HEK293 (cell line): ENCODE results near the gene IFRD2.

ENCODE experiments used
- BCL11A ChIP-seq: fragments of 450-650 bp; formaldehyde crosslinking; IDR thresholded peaks from 2 replicates; pipeline ENCODE4 v1.5.1; 2016; ENCODE audit warnings: low read depth, missing biosample characterization, missing genetic modification characterization
- CTCF ChIP-seq: fragments of 450-650 bp; formaldehyde crosslinking; IDR thresholded peaks from 2 replicates; pipeline ENCODE4 v1.5.1; 2016; ENCODE audit warnings: missing biosample characterization, missing genetic modification characterization
- GLI4 ChIP-seq: fragments of 450-650 bp; formaldehyde crosslinking; IDR thresholded peaks from 2 replicates; pipeline ENCODE4 v1.5.1; 2016; ENCODE audit warnings: missing biosample characterization, missing genetic modification characterization
- HOXA7 ChIP-seq: sonication (generic); formaldehyde crosslinking; IDR thresholded peaks from 2 replicates; pipeline ENCODE4 v1.8.1; 2022; ENCODE audit warnings: missing genetic modification reagents, borderline replicate concordance
- YY1 ChIP-seq: fragments of 450-650 bp; formaldehyde crosslinking; IDR thresholded peaks from 2 replicates; pipeline ENCODE4 v1.5.1; 2018; ENCODE audit warnings: missing biosample characterization, missing genetic modification characterization
- ZBTB10 ChIP-seq: fragments of 450-650 bp; formaldehyde crosslinking; IDR thresholded peaks from 2 replicates; pipeline ENCODE4 v1.5.1; 2016; ENCODE audit warnings: missing biosample characterization, missing genetic modification characterization
- ZBTB49 ChIP-seq: fragments of 450-650 bp; formaldehyde crosslinking; IDR thresholded peaks from 2 replicates; pipeline ENCODE4 v1.5.1; 2016; ENCODE audit warnings: missing biosample characterization, missing genetic modification characterization, low read depth
- ZNF510 ChIP-seq: fragments of 450-650 bp; formaldehyde crosslinking; IDR thresholded peaks from 2 replicates; pipeline ENCODE4 v1.5.1; 2018; ENCODE audit warnings: mild to moderate bottlenecking, missing genetic modification characterization, missing biosample characterization; ENCODE audit not compliant: insufficient replicate concordance
- ZNF529 ChIP-seq: fragments of 450-650 bp; formaldehyde crosslinking; IDR thresholded peaks from 2 replicates; pipeline ENCODE4 v1.5.1; 2017; ENCODE audit warnings: missing genetic modification characterization, missing biosample characterization; ENCODE audit not compliant: insufficient replicate concordance
- ZNF639 ChIP-seq: fragments of 450-650 bp; formaldehyde crosslinking; IDR thresholded peaks from 2 replicates; pipeline ENCODE4 v1.5.1; 2016; ENCODE audit warnings: missing biosample characterization, missing genetic modification characterization
- TF ChIP-seq, protein P1 (sequence below): fragments of 450-650 bp; formaldehyde crosslinking; IDR thresholded peaks from 2 replicates; pipeline ENCODE4 v1.5.1; 2016; ENCODE audit warnings: missing biosample characterization, missing genetic modification characterization
- TF ChIP-seq, protein P2 (sequence below): fragments of 450-650 bp; formaldehyde crosslinking; IDR thresholded peaks from 2 replicates; pipeline ENCODE4 v1.5.1; 2016; ENCODE audit warnings: missing biosample characterization, missing genetic modification characterization, borderline replicate concordance
- TF ChIP-seq, protein P3 (sequence below): fragments of 450-650 bp; formaldehyde crosslinking; IDR thresholded peaks from 2 replicates; pipeline ENCODE4 v1.5.1; 2016; ENCODE audit warnings: missing biosample characterization, missing genetic modification characterization

DNA sequence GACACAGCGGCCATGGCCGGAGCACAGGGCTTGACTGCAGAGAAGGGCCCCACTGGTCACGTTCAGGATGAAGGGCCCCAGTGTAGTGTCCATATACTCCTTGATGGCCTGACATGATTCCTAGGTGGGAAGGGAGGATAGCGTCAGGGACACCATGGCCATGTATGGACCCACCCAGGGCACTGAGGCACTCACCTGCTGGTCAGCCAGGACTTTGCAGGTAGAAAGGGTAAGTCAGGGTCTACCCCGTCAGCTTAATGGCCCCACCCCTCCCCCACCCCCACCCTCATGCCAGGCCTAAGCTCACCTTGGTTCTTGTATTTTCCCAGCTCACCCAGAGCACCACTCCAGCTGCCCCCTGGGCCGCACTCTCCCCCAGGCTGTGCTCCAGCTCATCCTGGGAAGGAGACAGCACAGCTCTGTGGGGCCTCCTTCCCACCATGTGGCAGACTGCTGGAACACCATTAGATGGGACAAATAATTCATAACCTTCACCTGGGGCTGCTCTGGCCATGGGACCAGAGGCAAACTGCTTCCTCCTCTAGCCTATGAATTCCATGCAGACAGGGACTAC is 8.5 kb upstream of the IFRD2 start:
- TF ChIP-seq, protein P1, sequence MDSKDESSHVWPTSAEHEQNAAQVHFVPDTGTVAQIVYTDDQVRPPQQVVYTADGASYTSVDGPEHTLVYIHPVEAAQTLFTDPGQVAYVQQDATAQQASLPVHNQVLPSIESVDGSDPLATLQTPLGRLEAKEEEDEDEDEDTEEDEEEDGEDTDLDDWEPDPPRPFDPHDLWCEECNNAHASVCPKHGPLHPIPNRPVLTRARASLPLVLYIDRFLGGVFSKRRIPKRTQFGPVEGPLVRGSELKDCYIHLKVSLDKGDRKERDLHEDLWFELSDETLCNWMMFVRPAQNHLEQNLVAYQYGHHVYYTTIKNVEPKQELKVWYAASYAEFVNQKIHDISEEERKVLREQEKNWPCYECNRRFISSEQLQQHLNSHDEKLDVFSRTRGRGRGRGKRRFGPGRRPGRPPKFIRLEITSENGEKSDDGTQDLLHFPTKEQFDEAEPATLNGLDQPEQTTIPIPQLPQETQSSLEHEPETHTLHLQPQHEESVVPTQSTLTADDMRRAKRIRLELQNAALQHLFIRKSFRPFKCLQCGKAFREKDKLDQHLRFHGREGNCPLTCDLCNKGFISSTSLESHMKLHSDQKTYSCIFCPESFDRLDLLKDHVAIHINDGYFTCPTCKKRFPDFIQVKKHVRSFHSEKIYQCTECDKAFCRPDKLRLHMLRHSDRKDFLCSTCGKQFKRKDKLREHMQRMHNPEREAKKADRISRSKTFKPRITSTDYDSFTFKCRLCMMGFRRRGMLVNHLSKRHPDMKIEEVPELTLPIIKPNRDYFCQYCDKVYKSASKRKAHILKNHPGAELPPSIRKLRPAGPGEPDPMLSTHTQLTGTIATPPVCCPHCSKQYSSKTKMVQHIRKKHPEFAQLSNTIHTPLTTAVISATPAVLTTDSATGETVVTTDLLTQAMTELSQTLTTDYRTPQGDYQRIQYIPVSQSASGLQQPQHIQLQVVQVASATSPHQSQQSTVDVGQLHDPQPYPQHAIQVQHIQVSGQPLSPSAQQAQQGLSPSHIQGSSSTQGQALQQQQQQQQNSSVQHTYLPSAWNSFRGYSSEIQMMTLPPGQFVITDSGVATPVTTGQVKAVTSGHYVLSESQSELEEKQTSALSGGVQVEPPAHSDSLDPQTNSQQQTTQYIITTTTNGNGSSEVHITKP (tag by site-specific recombination), result no peak
- no peak for TF ChIP-seq ZNF639 (tag by site-specific recombination)
- TF ChIP-seq ZNF529 (tag by site-specific recombination), result no peak
- TF ChIP-seq ZBTB49 (tag by site-specific recombination), result no peak
- TF ChIP-seq CTCF (tag by site-specific recombination), result no peak
- no peak for TF ChIP-seq GLI4
- TF ChIP-seq, protein P2, sequence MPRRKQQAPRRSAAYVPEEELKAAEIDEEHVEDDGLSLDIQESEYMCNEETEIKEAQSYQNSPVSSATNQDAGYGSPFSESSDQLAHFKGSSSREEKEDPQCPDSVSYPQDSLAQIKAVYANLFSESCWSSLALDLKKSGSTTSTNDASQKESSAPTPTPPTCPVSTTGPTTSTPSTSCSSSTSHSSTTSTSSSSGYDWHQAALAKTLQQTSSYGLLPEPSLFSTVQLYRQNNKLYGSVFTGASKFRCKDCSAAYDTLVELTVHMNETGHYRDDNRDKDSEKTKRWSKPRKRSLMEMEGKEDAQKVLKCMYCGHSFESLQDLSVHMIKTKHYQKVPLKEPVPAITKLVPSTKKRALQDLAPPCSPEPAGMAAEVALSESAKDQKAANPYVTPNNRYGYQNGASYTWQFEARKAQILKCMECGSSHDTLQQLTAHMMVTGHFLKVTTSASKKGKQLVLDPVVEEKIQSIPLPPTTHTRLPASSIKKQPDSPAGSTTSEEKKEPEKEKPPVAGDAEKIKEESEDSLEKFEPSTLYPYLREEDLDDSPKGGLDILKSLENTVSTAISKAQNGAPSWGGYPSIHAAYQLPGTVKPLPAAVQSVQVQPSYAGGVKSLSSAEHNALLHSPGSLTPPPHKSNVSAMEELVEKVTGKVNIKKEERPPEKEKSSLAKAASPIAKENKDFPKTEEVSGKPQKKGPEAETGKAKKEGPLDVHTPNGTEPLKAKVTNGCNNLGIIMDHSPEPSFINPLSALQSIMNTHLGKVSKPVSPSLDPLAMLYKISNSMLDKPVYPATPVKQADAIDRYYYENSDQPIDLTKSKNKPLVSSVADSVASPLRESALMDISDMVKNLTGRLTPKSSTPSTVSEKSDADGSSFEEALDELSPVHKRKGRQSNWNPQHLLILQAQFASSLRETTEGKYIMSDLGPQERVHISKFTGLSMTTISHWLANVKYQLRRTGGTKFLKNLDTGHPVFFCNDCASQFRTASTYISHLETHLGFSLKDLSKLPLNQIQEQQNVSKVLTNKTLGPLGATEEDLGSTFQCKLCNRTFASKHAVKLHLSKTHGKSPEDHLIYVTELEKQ (tag by site-specific recombination), result no peak
- TF ChIP-seq ZBTB10 (tag by site-specific recombination), result no peak
- no peak for TF ChIP-seq BCL11A (tag by site-specific recombination)
- TF ChIP-seq ZNF510 (tag by site-specific recombination), result no peak
- no peak for TF ChIP-seq HOXA7 (CRISPR knock-in tag)
- TF ChIP-seq, protein P3, sequence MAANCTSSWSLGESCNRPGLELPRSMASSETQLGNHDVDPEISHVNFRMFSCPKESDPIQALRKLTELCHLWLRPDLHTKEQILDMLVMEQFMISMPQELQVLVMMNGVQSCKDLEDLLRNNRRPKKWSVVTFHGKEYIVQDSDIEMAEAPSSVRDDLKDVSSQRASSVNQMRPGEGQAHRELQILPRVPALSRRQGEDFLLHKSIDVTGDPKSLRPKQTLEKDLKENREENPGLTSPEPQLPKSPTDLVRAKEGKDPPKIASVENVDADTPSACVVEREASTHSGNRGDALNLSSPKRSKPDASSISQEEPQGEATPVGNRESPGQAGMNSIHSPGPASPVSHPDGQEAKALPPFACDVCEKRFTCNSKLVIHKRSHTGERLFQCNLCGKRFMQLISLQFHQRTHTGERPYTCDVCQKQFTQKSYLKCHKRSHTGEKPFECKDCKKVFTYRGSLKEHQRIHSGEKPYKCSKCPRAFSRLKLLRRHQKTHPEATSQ (tag by site-specific recombination), result no peak
- TF ChIP-seq YY1, result no peak
